H9 (cell line): ENCODE data around the gene DNAH1. TPM values are rescaled to one million over a fixed set of nuclear protein-coding genes. Genes with fewer than 3 reads are reported as not detected.

Source experiments
- DNase-seq: peaks from one replicate; pipeline ENCODE4 v3.0.0-alpha.2; 2017
- H2AFZ ChIP-seq: one replicate; pipeline ENCODE4 v1.6.1; 2013; ENCODE audit warnings: mild to moderate bottlenecking, low read length, control low read depth, moderate library complexity
- H2AK5ac ChIP-seq: 2 replicates; pipeline ENCODE4 v1.6.1; 2013; ENCODE audit warnings: low read length, control low read depth, mixed read lengths; ENCODE audit not compliant: insufficient read length
- H2BK120ac ChIP-seq: one replicate; pipeline ENCODE4 v1.6.1; 2013; ENCODE audit warnings: low read depth, mild to moderate bottlenecking, low read length, control low read depth, inconsistent platforms; ENCODE audit not compliant: poor library complexity, severe bottlenecking
- H2BK12ac ChIP-seq: 2 replicates; pipeline ENCODE4 v1.6.1; 2013; ENCODE audit warnings: low read length, control low read depth, mixed read lengths, low read depth; ENCODE audit not compliant: insufficient read length
- H2BK15ac ChIP-seq: 2 replicates; pipeline ENCODE4 v1.6.1; 2013; ENCODE audit warnings: low read depth, low read length, control low read depth
- H2BK20ac ChIP-seq: one replicate; pipeline ENCODE4 v1.6.1; 2013; ENCODE audit warnings: low read depth, mild to moderate bottlenecking, low read length, control low read depth, inconsistent platforms; ENCODE audit not compliant: poor library complexity, severe bottlenecking
- H2BK5ac ChIP-seq: 2 replicates; pipeline ENCODE4 v1.6.1; 2013; ENCODE audit warnings: low read length, control low read depth, mixed read lengths; ENCODE audit not compliant: insufficient read length
- H3K14ac ChIP-seq: 2 replicates; pipeline ENCODE4 v1.6.1; 2013; ENCODE audit warnings: low read length, control low read depth; ENCODE audit not compliant: insufficient read depth
- H3K18ac ChIP-seq: 2 replicates; pipeline ENCODE4 v1.6.1; 2013; ENCODE audit warnings: low read depth, mild to moderate bottlenecking, mixed read lengths, low read length, control low read depth; ENCODE audit not compliant: insufficient read length
- H3K23ac ChIP-seq: 2 replicates; pipeline ENCODE4 v1.6.1; 2013; ENCODE audit warnings: low read length, control low read depth, mixed read lengths, low read depth; ENCODE audit not compliant: insufficient read length
- H3K23me2 ChIP-seq: 2 replicates; pipeline ENCODE4 v1.6.1; 2013; ENCODE audit warnings: low read depth, mild to moderate bottlenecking, mixed read lengths, low read length, control low read depth; ENCODE audit not compliant: insufficient read length, poor library complexity, severe bottlenecking
- H3K27ac ChIP-seq: 2 replicates; pipeline ENCODE4 v1.5.1; 2013; ENCODE audit warnings: low read length, control low read depth, mixed read lengths, low read depth; ENCODE audit not compliant: insufficient read length
- H3K27me3 ChIP-seq: 2 replicates; pipeline ENCODE4 v1.6.1; 2013; ENCODE audit warnings: low read length, control low read depth, inconsistent platforms; ENCODE audit not compliant: insufficient read depth
- H3K4ac ChIP-seq: 2 replicates; pipeline ENCODE4 v1.6.1; 2013; ENCODE audit warnings: low read depth, mild to moderate bottlenecking, control low read depth, inconsistent platforms, low read length, moderate library complexity
- H3K4me1 ChIP-seq: 2 replicates; pipeline ENCODE4 v1.6.1; 2013; ENCODE audit warnings: low read length, control low read depth, inconsistent platforms; ENCODE audit not compliant: insufficient read depth
- H3K4me2 ChIP-seq: 2 replicates; pipeline ENCODE4 v1.6.1; 2013; ENCODE audit warnings: low read length, control low read depth, mixed read lengths; ENCODE audit not compliant: insufficient read length, insufficient read depth
- H3K56ac ChIP-seq: 2 replicates; pipeline ENCODE4 v1.6.1; 2013; ENCODE audit warnings: low read depth, mild to moderate bottlenecking, mixed read lengths, low read length, control low read depth; ENCODE audit not compliant: insufficient read length
- H3K79me1 ChIP-seq: 2 replicates; pipeline ENCODE4 v1.6.1; 2013; ENCODE audit warnings: low read depth, mild to moderate bottlenecking, moderate library complexity, low read length, control low read depth, inconsistent platforms; ENCODE audit not compliant: insufficient read depth, poor library complexity, severe bottlenecking
- H3K79me2 ChIP-seq: 2 replicates; pipeline ENCODE4 v1.6.1; 2013; ENCODE audit warnings: low read length, control low read depth, inconsistent platforms; ENCODE audit not compliant: insufficient read depth
- H3K9ac ChIP-seq: 2 replicates; pipeline ENCODE4 v1.6.1; 2013; ENCODE audit warnings: low read length, control low read depth, mixed read lengths; ENCODE audit not compliant: insufficient read length; ENCODE audit errors: extremely low read depth
- H3K9me3 ChIP-seq: one replicate; pipeline ENCODE4 v1.6.1; 2013; ENCODE audit warnings: low read depth, low read length, inconsistent platforms; ENCODE audit not compliant: control insufficient read depth
- H3T11ph ChIP-seq: one replicate; pipeline ENCODE4 v1.6.1; 2013; ENCODE audit warnings: mild to moderate bottlenecking, low read length, control low read depth, inconsistent platforms
- H4K20me1 ChIP-seq: one replicate; pipeline ENCODE4 v1.6.1; 2013; ENCODE audit not compliant: control insufficient read depth, insufficient read length, insufficient read depth
- H4K5ac ChIP-seq: 2 replicates; pipeline ENCODE4 v1.6.1; 2013; ENCODE audit warnings: low read depth, mild to moderate bottlenecking, mixed read lengths, low read length, control low read depth; ENCODE audit not compliant: insufficient read length
- H4K8ac ChIP-seq: replicated peaks from 2 replicates; pipeline ENCODE4 v1.6.1; 2013; ENCODE audit warnings: low read length, control low read depth, mixed read lengths, low read depth; ENCODE audit not compliant: insufficient read length
- H4K91ac ChIP-seq: 2 replicates; pipeline ENCODE4 v1.6.1; 2013; ENCODE audit warnings: low read depth, mild to moderate bottlenecking, moderate library complexity, mixed read lengths, low read length, control low read depth; ENCODE audit not compliant: insufficient read length
- H3K27ac Mint-ChIP-seq, 3 experiments: 2 replicates in 2 of 3; 3 replicates in 1 of 3; pipeline ENCODE4 v1.8.0; 2020 to 2021; ENCODE audit warnings: mixed read lengths in 3 of 3, mild to moderate bottlenecking in 1 of 3, moderate library complexity in 1 of 3
- H3K27me3 Mint-ChIP-seq: 2 replicates; pipeline ENCODE4 v1.8.0; 2021; ENCODE audit warnings: low read depth, mild to moderate bottlenecking, moderate library complexity, mixed read lengths
- H3K36me3 Mint-ChIP-seq, 3 experiments: 2 replicates in 2 of 3; 3 replicates in 1 of 3; pipeline ENCODE4 v1.8.0; 2020 to 2021; ENCODE audit warnings: low read depth in 3 of 3, mixed read lengths in 3 of 3; ENCODE audit not compliant: insufficient read depth in 1 of 3
- H3K4me1 Mint-ChIP-seq, 2 experiments: 2 replicates each; pipeline ENCODE4 v1.8.0; 2020; ENCODE audit warnings: mixed read lengths in 2 of 2
- H3K4me3 Mint-ChIP-seq, 2 experiments: 2 replicates in 1 of 2; 3 replicates in 1 of 2; pipeline ENCODE4 v1.8.0; 2020 to 2021; ENCODE audit warnings: mild to moderate bottlenecking in 2 of 2, mixed read lengths in 2 of 2, moderate library complexity in 1 of 2
- H3K9me3 Mint-ChIP-seq, 2 experiments: 2 replicates in 1 of 2; 3 replicates in 1 of 2; pipeline ENCODE4 v1.8.0; 2020; ENCODE audit warnings: mild to moderate bottlenecking in 2 of 2, mixed read lengths in 2 of 2, moderate library complexity in 1 of 2
- CTCF ChIP-seq: fragments of 200-600 bp; sonication (generic); conservative IDR thresholded peaks from 3 replicates; pipeline ENCODE4 v1.8.0; 2021; ENCODE audit warnings: antibody characterized with exemption, mild to moderate bottlenecking
- whole genome bisulfite sequencing: extraction: QIAGEN DNeasy Blood & Tissue Kit; methylation state at CpG from one replicate; pipeline ENCODE4 v1.1.7; 2013; ENCODE audit warnings: missing lambda C conversion rate, low lambda C conversion rate, mixed read lengths; ENCODE audit not compliant: insufficient read length; ENCODE audit errors: extremely low coverage; 5-methylcytosine and 5-hydroxymethylcytosine counted together
- total RNA-seq: library from RNA; stranded (reverse); gene quantifications from 2 replicates; pipeline ENCODE4 v1.2.1, GENCODE V29; 2021

DNAH1 gene
- total RNA-seq, 1 experiment from 2014 or later: 2.0 TPM

DNA sequence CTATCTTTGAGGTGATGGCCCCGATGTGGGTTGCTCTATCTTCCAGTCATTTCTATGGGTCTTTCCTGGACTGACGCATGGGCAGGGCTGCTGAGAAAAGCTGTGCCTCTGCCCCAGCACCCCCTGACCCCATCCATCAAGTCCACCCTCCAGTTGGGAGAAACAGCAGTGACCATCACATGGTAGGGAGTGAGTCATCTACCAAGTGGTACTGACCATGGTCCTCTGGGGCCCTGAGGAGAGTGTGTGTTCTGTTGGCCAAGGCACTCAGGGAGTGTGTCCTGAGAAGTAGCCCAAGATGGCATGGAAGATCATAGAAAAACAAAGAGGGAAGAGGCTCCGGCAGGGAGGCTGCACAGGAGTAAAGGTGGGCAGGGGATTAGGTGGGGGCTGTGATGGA lies 1.6 kb upstream of the DNAH1 start:
- Histone ChIP-seq H3K27me3 (peaks cover 2% of the 10 kb centered on the region; the same call in 1 of the 2 replicates), H4K91ac (no peak overlapping the region), H2AK5ac (no peak overlapping the region), H3K9ac (no peak overlapping the region), H3K79me2 (no peaks in the 10 kb centered on the region), H2BK15ac (no peak overlapping the region), H3K56ac (no peak overlapping the region), H2BK120ac (no peak overlapping the region), H3K4me1 (no peaks in the 10 kb centered on the region), H3K23ac (no peak overlapping the region), H2AFZ (no peak overlapping the region), H2BK20ac (no peak overlapping the region), H3K4ac (no peak overlapping the region), H3K79me1 (no peaks in the 10 kb centered on the region), H3K27ac (no peak overlapping the region), H3K14ac (no peak overlapping the region), H2BK5ac (no peak overlapping the region), H3K23me2 (peaks cover 6% of the 10 kb centered on the region), H4K5ac (no peak overlapping the region), H4K20me1 (no peaks in the 10 kb centered on the region), H4K8ac (no peak overlapping the region), H3K9me3 (no peaks in the 10 kb centered on the region), H2BK12ac (no peak overlapping the region), H3K4me2 (no peak overlapping the region), H3T11ph (no peak overlapping the region), H3K18ac (no peak overlapping the region)
- WGBS: no CpG with 5 or more reads among the region's 3 CpGs
- TF ChIP-seq CTCF: no peak
- H3K4me1 Mint-ChIP-seq: peaks cover 5 to 15% of the 10 kb centered on the region in 2 experiments
- H3K27me3 Mint-ChIP-seq: peaks cover 28% of the 10 kb centered on the region
- no peak overlapping the region for H3K4me3 Mint-ChIP-seq
- no peaks in the 10 kb centered on the region; a peak in 1 of 7 replicates for H3K36me3 Mint-ChIP-seq
- no peak overlapping the region for H3K27ac Mint-ChIP-seq
- no peak for DNase-seq
- no peaks in the 10 kb centered on the region for H3K9me3 Mint-ChIP-seq
